NCI-H2081 (cell line): ENCODE data around the gene EBF3.

ENCODE experiments used
- DNase-seq, 2 experiments: peaks; one replicate each; lab custom pipeline; 2025; lab: John Stamatoyannopoulos, UW

Gene EBF3

DNA sequence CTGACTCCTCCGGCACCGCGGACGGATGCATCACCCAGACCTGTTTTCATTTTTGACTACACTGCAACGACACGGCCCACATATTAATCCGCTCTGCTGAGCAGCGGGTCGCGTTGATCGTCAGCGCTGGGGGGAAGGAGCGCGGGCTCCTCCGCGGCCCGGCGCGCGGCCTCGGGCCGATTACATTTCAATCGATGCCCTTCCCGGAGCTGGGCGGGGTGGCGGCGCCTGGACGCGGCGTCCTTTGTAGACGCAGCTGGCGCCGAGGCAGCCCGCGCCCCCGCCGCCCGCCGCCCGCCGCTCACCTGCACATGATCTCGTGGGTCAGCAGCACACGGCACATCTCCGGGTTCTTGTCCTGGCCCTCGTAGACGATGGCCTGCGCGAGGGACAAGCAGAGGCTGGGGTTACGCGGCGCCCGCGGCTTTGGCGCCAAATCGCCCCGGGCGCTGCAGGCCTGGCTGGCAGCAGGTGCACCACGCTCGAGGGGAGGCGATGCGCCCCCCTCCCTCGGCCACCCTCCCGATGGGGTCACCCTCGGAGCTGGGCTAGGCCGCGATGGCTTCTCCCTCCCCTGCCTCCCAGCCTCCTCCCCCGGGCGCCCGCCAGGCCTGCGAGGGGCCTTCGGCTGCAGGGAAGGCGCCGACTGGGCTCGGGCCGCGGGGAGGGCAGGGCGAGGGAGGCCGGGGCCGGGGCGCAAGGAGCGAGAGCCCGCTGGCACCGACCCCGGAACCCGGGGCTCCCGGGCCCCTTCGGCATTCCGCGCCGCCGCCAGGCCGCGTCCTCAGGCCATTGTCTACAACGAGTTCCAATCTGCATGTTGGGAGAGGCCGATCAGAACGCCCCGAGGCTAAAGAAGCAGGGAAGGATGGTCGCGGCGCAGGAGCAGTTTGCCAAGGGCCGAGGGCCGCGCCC is 5.2 kb downstream of the EBF3 start:
- DNase-seq, result no peak

DNA sequence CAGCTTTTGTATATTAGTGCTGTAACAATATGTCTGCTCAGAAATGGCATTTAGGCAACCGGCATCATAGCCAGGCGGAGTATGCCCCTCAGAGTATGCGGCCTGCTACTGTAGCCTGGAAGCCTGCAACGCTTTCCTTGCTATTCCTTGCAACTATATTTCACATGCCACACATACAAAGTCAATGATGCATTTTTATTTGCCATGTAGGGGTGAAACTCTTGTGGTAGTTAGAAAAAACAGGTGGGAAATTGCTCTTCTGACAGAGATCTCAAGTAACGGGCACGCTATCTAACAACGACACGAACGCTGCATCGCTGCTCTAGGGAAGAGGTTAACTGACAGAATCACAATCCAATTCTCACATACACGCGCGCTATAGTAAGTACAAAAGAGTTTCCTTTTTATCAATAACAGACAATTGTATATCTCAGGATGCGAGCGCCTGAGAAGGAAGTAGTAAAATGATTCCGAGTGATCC is 5.9 kb downstream of the EBF3 start:
- no peak for DNase-seq

DNA sequence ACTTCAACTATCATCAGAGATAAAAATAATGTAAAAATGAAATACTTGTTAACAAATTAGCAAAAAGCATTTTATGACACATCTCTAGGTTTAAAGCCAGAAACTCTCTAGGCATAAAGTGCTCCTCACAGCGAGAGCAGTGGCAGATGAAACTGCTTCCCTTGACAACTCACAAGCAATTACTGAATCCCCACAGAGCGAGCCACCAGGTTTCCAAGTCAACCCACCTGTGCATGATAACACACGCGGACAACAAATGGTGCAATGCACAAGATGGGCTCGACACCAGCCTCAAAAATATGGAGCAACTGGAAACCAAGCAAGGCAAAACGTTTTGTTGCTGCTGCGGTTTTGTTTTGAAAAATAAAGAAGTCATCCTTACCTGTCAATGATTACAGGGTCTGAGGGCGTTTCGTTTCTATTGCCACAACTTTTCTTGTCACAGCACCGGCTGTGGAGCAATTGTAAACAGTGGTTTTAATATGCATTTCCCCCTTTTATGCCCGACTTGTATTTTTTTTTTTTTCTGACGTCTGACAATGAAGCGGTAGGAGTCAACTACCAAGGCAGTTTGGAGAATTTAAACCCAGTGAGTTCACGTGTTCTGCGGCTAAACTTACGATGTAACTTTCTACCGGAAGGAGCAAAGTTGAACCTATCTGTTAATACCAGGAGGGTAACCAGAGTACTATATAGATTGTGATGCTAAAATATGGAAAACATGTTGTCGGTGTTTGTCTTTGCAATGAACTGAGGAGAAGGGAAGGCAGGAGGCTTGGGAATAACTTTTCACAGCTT is 7.0 kb downstream of the EBF3 start:
- DNase-seq, result peak in 1 of 2 experiments; percentile 2

DNA sequence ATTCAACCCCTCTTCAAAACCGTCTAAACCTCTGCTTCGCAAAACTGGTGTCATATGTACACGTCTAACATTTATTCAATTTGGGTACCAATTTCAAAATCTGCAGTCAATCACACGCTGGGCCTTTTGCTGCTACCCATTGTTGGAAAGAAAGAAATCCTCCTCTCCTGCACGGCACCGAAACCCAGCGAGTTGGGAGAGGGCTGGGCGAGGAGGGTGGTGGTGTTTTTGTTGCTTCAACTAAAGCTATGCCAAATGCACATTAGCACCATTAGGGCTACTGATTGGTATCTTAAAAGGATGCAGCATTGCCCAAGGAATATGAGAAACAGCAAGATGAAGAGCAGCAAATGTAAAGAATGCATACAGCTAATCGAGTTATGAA is 7.8 kb downstream of the EBF3 start:
- no peak for DNase-seq

DNA sequence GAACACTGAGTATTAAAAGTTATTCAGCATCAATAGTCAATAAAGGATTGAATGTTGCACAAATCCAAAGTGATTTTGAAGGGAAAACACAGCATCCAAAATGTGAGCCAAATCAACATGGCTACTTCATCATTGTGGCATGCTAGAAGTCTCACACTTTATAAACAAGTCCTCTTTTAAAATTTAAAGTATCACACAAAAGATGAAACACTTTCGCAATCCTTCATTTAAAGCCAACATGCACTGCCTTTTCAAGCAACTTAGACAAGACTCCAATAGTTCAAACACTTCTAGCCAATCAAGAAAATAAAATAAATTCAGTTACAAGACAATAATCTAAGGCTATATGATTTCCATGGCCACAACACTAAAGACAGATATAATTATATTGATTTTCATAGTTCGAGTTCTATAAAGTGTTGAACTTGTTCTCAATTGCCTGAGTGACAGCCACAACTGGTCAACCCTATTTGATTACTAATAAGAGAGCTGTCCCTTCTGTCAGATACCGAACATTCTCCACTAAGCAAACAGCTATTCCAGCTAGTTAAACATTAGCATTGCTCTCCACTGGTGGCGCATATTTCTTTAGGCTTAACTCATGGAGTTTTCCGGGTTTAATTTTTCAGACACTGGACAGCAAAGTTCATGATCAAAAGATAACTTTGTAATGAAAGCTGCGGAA is 8.3 kb downstream of the EBF3 start:
- DNase-seq, result no peak

DNA sequence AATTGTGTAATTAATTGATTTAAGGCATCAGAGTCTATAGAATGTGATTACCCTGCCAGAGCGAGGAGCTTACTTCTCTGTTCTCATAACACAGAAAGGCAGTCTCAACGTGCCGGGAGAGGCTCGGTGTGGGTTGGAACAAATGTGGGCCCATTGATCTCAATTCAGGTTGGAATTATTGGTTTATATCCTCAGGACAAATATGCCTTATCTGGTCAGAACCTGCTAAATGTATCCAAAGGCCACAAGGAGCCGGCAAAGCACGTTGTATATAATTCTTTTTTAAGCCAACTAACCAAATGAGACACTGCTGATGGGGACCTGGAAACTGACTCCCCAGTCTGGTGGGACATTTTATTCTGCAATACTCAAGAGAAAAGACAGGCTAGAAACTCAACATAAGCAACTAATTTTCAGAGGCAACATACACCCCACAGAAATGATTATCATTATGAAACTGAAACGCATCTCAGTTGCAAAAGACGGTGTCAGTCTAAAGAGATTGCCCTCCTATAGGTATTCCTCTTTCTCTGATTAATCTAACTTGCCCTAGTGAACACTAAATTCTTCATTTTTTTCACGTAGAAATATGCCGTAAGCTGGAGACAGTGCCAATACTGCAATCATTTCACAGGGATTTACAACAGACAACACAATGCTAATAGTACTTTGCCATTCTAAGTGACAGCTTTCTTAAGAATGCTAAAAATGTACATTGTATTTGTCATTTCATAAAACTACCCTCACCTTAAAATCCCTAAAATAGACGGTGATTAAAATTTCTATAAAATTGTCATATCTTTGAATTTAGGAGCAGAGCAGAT is 9.4 kb downstream of the EBF3 start:
- DNase-seq, result no peak

DNA sequence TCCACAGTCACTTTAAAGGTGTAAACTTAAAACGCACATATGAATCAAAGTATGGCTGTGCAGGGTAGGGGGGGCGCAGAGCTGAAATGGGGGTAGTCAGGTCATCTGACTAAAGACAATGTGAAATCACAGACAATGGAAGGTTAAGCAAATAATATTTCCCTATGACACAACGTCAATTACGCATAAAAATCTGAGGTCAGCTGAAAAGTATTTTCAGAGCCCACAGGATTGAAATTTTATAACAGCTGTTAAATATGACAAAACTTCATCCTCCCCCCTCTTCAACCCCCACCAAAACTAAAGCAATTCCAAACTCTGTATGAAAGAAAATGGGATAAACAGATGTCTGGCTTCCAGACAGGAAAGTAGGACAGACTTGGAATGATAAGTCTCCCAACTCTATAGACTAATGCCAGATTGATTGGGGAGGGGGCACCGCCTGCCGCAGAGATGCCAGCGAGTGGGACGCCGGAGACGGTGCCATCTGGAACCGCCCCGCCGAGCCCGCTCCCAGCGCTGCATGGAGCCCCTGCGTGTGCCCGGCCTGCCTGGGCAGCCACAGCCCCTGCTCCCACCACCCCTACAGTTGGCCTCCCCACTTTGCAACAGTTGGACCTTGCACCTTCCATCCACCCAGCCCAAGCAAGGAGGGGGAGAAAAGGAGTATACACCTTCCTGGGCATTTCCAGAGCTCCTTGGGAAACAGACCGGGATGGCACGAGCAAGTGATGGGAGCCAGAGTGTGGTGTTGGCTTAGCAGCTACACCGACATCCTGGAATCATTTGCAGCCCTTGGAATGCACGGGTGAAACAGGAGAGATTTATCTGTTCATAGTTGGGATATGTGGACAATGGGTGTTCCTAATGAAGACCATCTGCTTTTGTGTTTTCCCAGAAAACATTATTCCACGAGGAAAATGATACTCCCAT is 10.7 kb downstream of the EBF3 start:
- DNase-seq, result no peak

DNA sequence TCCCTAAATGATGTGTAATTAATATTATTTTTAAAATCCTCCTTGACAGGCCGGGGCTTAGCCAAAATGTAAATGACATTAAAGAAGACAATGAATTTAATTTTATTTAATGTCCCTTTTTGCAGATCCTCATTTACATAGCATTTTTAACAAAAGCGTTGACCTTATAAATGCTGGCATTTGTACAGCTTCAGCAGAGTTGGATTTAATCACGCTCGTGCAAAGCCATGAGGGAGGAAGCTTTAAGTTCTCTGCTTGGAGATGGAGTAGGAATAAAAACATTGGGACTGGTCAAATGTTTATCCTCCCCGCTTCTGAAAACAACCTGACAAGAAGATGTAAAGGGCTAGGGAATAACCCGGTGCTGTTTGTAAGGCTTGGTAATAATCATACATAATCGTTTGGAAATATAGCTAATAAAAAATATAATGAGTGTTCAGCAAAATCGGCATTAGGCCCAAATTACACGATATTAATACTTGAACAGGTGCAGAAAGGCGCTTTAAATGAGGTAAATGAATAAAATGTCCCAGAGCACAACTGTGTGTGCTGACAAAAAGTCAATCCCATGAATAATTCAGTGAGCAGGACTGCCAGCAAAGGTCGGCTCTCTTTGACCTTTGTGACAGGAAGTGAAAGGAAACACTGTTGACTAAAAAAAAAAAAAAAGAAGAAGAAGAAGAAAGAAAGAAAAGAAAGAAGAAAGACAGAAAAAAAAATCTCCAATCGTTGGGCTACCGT is 11.5 kb downstream of the EBF3 start:
- no peak for DNase-seq

DNA sequence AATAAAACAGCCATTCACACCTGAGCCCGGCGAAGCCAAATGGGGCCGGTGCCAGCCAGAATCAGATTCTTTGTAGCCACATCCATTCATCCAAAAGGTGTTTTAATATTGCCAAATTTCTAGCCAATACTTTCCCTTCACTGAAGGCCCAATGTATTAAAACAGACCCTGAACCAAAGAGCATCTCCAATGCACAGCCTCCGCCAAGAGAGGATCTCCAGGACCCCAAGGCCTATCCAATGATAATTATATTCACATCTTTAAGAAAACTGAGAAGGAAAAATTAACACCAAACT is 12.2 kb downstream of the EBF3 start:
- no peak for DNase-seq

DNA sequence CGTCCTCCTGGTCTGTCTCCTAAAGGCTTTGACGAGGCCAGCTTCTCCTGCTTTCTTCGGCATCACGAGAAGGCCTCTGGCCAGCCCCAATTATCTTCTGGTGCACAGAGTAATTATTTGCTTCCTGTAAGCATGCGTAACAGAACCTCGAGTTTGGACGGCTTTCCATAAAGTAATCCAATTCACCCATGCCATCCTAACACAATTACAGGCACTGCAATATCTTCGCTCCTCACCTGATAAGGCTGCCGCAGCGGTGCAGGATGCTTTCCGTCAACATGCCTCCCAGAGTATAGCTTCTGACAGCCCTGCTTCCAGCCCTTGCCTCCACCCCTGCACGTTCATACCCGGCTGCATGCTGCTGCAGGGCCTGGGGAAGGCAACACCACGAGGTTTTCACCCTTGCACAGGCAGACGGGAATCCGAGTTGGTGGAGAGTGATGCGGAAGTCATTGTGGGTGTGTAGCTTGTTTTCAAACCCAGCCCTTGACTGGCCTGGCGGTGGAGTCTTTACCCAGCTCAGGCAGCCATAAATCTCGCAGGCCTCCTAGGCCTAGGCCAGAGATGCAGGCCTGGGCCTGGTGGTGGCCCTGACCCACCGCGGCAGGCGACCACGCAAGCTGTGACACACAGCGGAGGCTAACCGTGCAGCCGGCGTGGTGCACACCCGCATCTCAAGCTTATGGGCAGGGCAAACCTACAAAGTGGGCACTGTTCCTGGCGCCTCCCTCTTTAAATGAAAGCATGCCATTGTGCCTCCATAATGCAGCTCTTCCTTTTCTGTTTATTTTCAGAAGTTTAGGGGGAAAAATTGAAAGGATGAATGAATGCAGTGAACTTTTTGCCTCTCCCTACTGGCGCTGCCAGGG is 12.7 kb downstream of the EBF3 start:
- no peak for DNase-seq

DNA sequence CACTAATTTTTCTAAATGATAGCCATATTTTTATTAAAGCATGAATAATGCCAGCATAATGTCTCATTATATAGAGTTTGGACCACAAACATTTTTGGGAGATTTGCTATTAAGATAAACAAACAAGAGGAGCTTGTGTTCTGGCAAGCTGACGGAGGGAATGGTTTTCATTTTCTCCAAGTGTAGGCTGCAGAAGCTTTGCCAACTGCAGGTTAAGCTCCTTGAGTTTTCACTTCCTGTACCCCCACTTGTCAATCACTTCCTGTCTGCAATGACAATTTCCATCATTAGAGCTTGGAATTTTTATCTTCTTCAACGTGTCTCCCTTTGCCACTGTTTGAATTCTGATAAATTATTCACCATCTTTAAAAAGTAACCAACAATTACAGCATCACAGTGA is 13.4 kb downstream of the EBF3 start:
- DNase-seq, result no peak

DNA sequence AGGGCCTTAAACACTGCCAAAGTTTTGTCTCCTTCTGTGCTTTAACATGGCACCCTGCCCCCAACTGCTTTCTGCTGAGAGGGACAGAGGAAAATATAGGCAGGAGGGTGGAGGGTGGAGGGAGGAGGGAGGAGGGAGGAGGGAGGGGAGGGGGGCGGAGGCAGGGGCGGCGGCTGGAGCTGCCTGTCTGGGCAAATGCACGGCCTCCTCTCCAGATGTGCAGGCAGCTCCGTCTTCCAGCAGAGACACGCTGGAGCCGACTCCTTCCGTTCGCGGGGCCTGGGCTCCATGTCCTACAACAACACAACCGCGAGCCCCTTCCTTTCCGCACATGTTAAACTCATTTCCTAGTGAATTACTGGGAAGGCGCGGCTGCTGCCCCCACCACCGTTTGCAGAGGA is 14.2 kb downstream of the EBF3 start:
- DNase-seq, result no peak

DNA sequence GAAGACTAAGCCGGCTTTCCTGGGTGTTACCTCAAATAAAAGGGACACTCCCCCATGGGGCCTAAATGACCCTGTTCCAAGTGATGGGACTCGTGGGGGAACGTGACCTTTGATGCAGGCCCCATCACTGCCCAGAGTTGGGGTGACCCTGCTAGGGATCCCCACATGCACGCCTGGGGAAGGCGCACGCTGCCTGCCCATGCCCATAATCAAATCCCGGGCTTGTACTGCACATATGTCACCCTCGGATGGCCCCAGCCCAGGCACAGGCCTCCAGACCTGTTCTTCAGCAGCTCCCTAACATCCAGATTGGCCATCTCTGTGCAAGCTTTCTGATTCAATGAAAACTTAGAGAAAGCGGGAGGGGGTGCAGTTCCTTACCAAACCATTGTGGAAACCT is 14.7 kb downstream of the EBF3 start:
- no peak for DNase-seq

DNA sequence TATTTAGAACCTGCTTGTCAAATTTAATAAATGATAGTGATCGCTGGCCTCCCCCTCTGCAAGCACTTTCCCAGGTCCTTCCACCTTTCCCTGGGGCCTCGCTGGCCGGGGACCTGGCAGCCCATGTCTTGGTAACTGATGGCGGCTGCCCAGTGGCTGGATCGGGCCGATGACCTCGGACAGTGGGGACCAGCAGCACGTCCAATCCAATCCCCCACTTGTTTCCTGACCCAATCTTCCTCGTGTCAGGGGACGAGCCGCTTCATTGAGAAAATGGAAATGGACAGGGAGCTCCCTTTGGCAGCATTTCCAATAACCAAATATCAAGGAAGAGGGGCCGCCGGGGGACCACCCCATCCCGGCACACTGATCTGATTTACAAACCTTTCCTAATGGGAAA is 17.2 kb downstream of the EBF3 start:
- no peak for DNase-seq

DNA sequence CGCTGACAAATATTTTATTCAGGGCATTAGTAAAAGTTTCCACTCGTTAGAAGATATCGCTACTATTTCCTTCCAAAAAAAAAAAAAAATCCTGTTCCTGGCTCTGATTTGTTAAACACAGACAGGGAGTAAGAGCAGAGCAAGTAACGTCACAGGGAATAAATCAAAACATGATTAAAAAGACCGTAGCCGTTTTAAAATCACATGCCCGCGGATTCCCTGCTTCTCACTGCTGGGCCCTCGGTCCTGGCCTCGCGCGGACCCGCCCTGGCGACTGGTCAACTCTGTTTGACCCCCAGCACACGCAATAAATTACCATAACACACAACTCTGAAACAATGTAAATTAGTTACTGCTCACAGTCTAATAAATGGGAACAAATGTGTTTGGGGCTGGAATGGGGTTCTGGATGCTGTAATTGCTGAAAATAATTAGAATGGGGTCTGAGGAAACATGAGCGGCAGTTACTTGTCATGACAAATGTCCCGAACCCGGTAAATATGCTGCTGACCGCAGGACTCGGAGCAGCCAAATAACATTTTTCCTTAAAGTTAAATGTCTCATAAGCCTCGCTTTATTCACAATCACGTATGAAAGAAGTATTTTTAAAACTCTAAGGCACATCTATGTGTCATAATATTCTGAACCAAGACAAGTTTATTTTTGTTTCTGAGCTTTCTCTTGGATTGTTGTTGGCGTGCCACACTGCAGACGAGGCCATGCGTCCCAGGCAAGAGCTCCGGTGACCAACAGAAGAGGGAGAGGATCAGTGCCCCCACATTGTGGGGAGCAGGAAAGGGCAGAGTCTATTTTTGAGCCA is 17.9 kb downstream of the EBF3 start:
- DNase-seq, result no peak

DNA sequence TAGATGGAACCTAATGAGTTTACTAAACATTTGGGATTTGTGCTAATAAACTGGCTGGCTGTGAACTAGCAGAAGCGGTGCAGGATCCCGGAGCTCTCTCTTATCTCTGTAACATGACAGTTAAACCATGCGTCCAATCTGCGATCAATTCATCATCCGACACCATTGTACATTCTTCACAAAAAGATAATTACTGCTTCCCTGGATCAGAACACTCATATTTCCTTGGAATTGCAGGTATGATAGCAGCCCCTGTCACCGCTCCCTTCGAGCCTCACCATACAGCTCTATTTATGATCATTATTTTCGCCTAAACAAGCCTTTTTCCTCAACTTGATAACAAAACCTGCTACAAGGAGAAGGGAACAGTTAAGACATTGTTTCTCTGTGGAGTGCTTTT is 18.5 kb downstream of the EBF3 start:
- no peak for DNase-seq

DNA sequence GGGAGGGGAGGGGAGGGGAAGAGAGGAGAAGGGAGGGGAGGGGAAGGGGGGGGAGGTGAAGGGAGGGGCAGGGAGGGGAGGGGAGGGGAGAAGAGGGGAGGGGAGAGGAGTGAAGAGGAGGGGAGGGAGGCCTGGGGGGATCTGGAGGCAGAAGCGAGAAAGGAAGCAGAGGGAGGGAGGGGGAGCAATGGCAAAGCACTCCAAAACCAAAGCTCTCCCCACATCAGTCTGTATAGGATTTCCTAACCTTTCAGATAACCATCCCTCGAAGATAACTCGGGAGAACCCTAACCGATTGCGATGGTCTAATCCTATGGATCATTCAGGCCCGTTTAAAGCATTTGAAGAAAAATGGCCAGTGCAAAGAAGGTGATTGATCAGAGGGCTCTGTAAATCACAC is 19.0 kb downstream of the EBF3 start:
- DNase-seq, result no peak

DNA sequence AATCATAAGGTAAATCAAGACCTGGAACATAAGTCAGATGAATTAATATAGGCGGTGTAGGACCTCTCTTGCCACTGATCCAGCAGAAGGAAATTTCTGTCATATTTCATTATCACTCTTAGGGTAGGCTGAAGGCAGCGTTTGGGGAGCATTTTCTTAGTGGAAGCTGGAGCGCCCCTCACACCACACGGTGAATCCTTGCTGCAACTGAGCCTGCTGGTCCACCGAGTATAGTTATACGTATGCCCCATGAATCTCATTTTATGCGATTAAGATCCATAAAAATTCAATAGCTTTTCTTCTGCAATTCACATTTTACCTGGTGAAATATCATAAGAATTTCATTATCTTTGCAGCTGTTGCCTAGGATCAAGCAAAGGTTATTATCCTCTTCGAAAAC is 19.6 kb downstream of the EBF3 start:
- DNase-seq, result no peak
